MM.1S (cell line): ENCODE data around the gene TRIM58.

Experiments used
- DNase-seq: peaks from one replicate; pipeline ENCODE4 v3.0.0-alpha.2; 2015
- H2AFZ ChIP-seq: fragments of 300-600 bp; sonication (generic); 2 replicates; pipeline ENCODE4 v1.6.0; 2016; ENCODE audit warnings: antibody characterized with exemption, low read length
- H3F3A ChIP-seq: fragments of 300-600 bp; sonication (generic); 2 replicates; pipeline ENCODE4 v1.6.1; 2016; ENCODE audit warnings: mild to moderate bottlenecking, antibody characterized with exemption, low read length, moderate library complexity, mixed read lengths; ENCODE audit not compliant: insufficient read depth
- H3K27ac ChIP-seq: fragments of 300-600 bp; sonication (generic); 2 replicates; pipeline ENCODE4 v1.5.1; 2016; ENCODE audit warnings: mild to moderate bottlenecking, low read length
- H3K27me3 ChIP-seq: fragments of 300-600 bp; sonication (generic); replicated peaks from 2 replicates; pipeline ENCODE4 v1.6.0; 2016; ENCODE audit warnings: low read length; ENCODE audit not compliant: insufficient read depth
- H3K36me3 ChIP-seq: fragments of 300-600 bp; sonication (generic); replicated peaks from 2 replicates; pipeline ENCODE4 v1.6.1; 2016; ENCODE audit warnings: mild to moderate bottlenecking, low read length, mixed read lengths; ENCODE audit not compliant: insufficient read depth
- H3K4me1 ChIP-seq: fragments of 300-600 bp; sonication (generic); 2 replicates; pipeline ENCODE4 v1.6.1; 2016; ENCODE audit warnings: low read length, mixed read lengths
- H3K4me2 ChIP-seq: fragments of 300-600 bp; sonication (generic); 2 replicates; pipeline ENCODE4 v1.6.0; 2016; ENCODE audit warnings: low read depth, low read length
- H3K4me3 ChIP-seq: fragments of 300-600 bp; sonication (generic); 2 replicates; pipeline ENCODE4 v1.5.1; 2016; ENCODE audit warnings: low read length, mixed read lengths
- H3K79me2 ChIP-seq: fragments of 300-600 bp; sonication (generic); 2 replicates; pipeline ENCODE4 v1.6.1; 2016; ENCODE audit warnings: mixed run types, low read length, mixed read lengths
- H3K9ac ChIP-seq: fragments of 300-600 bp; sonication (generic); 2 replicates; pipeline ENCODE4 v1.6.1; 2016; ENCODE audit warnings: low read length, mixed read lengths
- H3K9me2 ChIP-seq: fragments of 300-600 bp; sonication (generic); replicated peaks from 2 replicates; pipeline ENCODE4 v1.6.1; 2016; ENCODE audit warnings: mild to moderate bottlenecking, low read length, mixed read lengths; ENCODE audit not compliant: insufficient read depth
- H3K9me3 ChIP-seq: fragments of 300-600 bp; sonication (generic); replicated peaks from 2 replicates; pipeline ENCODE4 v1.6.1; 2016; ENCODE audit warnings: mild to moderate bottlenecking, low read length, mixed read lengths; ENCODE audit not compliant: insufficient read depth
- H4K20me1 ChIP-seq: fragments of 300-600 bp; sonication (generic); 2 replicates; pipeline ENCODE4 v1.6.1; 2016; ENCODE audit warnings: mild to moderate bottlenecking, low read length, moderate library complexity, mixed read lengths; ENCODE audit not compliant: insufficient read depth
- EZH2 ChIP-seq: fragments of 300-600 bp; sonication (generic); optimal IDR thresholded peaks from 2 replicates; pipeline ENCODE3; 2017; ENCODE audit warnings: low read depth, mild to moderate bottlenecking, antibody characterized with exemption, low read length, mixed read lengths
- EZH2phosphoT487 ChIP-seq: fragments of 300-600 bp; sonication (generic); IDR thresholded peaks from 2 replicates; pipeline ENCODE4 v1.6.1; 2018; ENCODE audit warnings: antibody characterized with exemption, low read length
- TF ChIP-seq, protein P1 (sequence below): fragments of 300-600 bp; sonication (generic); IDR thresholded peaks from 2 replicates; pipeline ENCODE4 v1.5.1; 2016; ENCODE audit warnings: antibody characterized with exemption, low read length, mixed read lengths

The TRIM58 gene

DNA sequence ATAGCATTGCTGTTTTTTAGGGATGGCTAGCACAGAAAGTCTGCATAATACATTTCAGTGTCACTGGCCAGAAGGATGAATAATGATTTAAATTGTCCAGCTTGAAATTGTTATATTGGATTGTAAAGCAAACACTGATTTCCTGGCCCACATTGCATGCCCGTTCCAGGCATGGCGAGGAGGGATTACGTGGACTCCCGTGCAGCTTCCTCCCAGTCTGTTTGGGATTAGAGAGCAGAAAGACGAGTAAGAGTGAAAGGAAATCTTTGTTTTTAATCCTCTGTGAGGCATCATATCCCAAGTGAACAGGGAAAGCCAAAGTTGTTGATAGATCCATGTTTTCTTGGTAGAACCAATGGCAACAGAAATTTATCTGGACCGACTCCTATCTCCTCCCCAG, 8.4 kb downstream of the TRIM58 start:
- Histone ChIP-seq H3K9ac (no peak overlapping the region), H3K4me2 (no peak overlapping the region), H3K4me1 (no peaks in the 10 kb centered on the region), H3K27ac (no peak overlapping the region), H3F3A (no peaks in the 10 kb centered on the region), H3K9me3 (no peaks in the 10 kb centered on the region), H3K79me2 (no peaks in the 10 kb centered on the region), H3K4me3 (no peak overlapping the region), H3K27me3 (no peaks in the 10 kb centered on the region), H3K9me2 (no peaks in the 10 kb centered on the region), H2AFZ (no peak overlapping the region), H3K36me3 (no peaks in the 10 kb centered on the region), H4K20me1 (no peaks in the 10 kb centered on the region)
- DNase-seq = no peak
- TF ChIP-seq, protein P1, sequence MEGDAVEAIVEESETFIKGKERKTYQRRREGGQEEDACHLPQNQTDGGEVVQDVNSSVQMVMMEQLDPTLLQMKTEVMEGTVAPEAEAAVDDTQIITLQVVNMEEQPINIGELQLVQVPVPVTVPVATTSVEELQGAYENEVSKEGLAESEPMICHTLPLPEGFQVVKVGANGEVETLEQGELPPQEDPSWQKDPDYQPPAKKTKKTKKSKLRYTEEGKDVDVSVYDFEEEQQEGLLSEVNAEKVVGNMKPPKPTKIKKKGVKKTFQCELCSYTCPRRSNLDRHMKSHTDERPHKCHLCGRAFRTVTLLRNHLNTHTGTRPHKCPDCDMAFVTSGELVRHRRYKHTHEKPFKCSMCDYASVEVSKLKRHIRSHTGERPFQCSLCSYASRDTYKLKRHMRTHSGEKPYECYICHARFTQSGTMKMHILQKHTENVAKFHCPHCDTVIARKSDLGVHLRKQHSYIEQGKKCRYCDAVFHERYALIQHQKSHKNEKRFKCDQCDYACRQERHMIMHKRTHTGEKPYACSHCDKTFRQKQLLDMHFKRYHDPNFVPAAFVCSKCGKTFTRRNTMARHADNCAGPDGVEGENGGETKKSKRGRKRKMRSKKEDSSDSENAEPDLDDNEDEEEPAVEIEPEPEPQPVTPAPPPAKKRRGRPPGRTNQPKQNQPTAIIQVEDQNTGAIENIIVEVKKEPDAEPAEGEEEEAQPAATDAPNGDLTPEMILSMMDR = no peak
- TF ChIP-seq EZH2 = no peak
- no peak for TF ChIP-seq EZH2phosphoT487

DNA sequence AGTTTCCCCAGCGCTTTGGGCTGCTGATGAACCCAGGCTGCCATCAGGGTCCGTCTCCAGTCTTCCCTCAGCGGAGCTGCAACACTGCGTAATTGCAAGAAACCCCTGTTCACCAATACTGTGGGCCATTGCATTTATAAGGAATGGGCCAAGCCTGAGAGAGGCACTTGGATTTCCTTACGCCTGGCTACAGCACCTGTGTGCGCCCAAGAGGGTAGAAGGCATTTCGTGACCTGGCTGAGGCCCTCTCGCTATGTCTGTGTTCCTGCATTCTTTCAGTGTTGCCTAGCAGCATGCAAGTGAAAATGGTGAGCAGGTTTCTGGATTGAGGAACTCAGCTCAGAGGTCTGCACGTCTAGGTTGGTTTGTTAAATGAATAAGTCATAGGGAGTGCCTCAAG, 26.4 kb downstream of the TRIM58 start:
- H3K9ac ChIP-seq = no peak overlapping the region
- H3K9me3 ChIP-seq = no peaks in the 10 kb centered on the region
- H3K27ac ChIP-seq = no peak overlapping the region
- H3K36me3 ChIP-seq = no peaks in the 10 kb centered on the region
- no peaks in the 10 kb centered on the region for H3K4me1 ChIP-seq
- no peaks in the 10 kb centered on the region for H3K79me2 ChIP-seq
- no peak overlapping the region for H3K4me2 ChIP-seq
- no peak overlapping the region for H3K4me3 ChIP-seq
- no peaks in the 10 kb centered on the region for H4K20me1 ChIP-seq
- no peaks in the 10 kb centered on the region for H3F3A ChIP-seq
- TF ChIP-seq EZH2 (no peak), EZH2phosphoT487 (no peak)
- TF ChIP-seq, protein P1 = no peak
- no peaks in the 10 kb centered on the region for H3K9me2 ChIP-seq
- H2AFZ ChIP-seq = no peak overlapping the region
- no peak for DNase-seq
- no peaks in the 10 kb centered on the region for H3K27me3 ChIP-seq

DNA sequence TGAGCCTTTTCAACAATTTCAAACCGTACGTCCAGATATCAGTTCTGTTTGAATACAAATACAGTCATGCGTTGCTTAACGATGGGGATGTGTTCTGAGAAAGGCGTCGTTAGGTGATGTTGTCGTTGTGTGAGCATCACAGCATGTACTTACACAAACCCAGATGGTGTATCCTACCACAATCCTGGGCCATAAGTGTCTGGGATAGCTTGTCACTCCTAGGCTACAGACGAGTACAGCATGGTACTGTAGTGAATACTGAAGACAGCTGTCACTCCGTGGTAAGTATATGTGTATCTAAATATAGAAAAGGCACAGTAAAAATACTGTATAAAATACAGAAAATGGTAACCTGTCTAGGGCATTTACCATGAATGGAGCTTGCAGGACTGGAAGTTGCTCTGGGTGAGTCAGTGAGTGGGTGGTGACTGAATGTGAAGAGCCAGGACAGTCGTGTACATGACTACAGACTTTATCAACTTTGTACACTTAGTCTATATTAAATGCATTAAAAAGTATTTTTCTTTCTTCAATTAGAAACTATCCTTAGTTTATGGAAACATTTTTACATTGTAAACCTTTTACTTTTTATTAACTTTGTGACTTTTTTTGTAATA, 27.9 kb downstream of the TRIM58 start:
- Histone ChIP-seq H3K9me3 (no peaks in the 10 kb centered on the region), H4K20me1 (no peaks in the 10 kb centered on the region), H2AFZ (no peak overlapping the region), H3K4me3 (no peak overlapping the region), H3K4me1 (no peaks in the 10 kb centered on the region), H3K36me3 (no peaks in the 10 kb centered on the region), H3K4me2 (no peak overlapping the region), H3F3A (no peaks in the 10 kb centered on the region), H3K27me3 (no peaks in the 10 kb centered on the region), H3K9me2 (no peaks in the 10 kb centered on the region), H3K27ac (no peak overlapping the region), H3K9ac (no peak overlapping the region), H3K79me2 (no peaks in the 10 kb centered on the region)
- TF ChIP-seq EZH2phosphoT487 = no peak
- no peak for TF ChIP-seq EZH2
- TF ChIP-seq, protein P1 = no peak
- no peak for DNase-seq
